NCI-H2196 (cell line): ENCODE measurements around the gene TBL3.

Experiments
- DNase-seq: peaks from one replicate; lab custom pipeline; 2025; ENCODE audit not compliant: unreplicated experiment; lab: John Stamatoyannopoulos, UW

The TBL3 gene

GRCh38 chr16:1981398-1981836 lies 9.6 kb downstream of the TBL3 start, which contains the start of gene NOXO1:
TSS of gene NOXO1 (minus strand) at chr16:1981469. CDS start at chr16:1981179, 290 bp downstream.
- no peak for DNase-seq

- DNase-seq: peak; percentile 85
These were observed 10.2 kb downstream of the TBL3 start for GRCh38 chr16:1982013-1982433.

GRCh38 chr16:1982991-1983543 lies 11.2 kb downstream of the TBL3 start:
- no peak for DNase-seq

GRCh38 chr16:1983544-1984346 lies 11.9 kb downstream of the TBL3 start, which contains the start of gene GFER:
TSS of gene GFER (plus strand) at chr16:1984193. CDS start at chr16:1984219, 26 bp downstream.
- DNase-seq: peak; percentile 96

GRCh38 chr16:1984347-1985225 lies 12.7 kb downstream of the TBL3 start:
- DNase-seq: no peak

- no peak for DNase-seq
These were observed 13.8 kb downstream of the TBL3 start for GRCh38 chr16:1985466-1986150.

GRCh38 chr16:1987198-1987597 lies 15.3 kb downstream of the TBL3 start:
- no peak for DNase-seq

- peak; percentile 42 for DNase-seq
These were observed 17.6 kb downstream of the TBL3 start, which contains the start of gene SYNGR3 for GRCh38 chr16:1989209-1990100. TSS of gene SYNGR3 (plus strand) at chr16:1989970. CDS start at chr16:1990103, 133 bp downstream.

GRCh38 chr16:1990101-1990350 lies 18.2 kb downstream of the TBL3 start:
- DNase-seq: no peak

- DNase-seq: peak; percentile 73
These were observed 18.7 kb downstream of the TBL3 start for GRCh38 chr16:1990351-1991134.

- DNase-seq: no peak
These were observed 19.3 kb downstream of the TBL3 start for GRCh38 chr16:1991135-1991551.

- DNase-seq: no peak
These were observed 19.7 kb downstream of the TBL3 start for GRCh38 chr16:1991588-1991947.

- no peak for DNase-seq
These were observed 20.3 kb downstream of the TBL3 start for GRCh38 chr16:1991948-1992703.

- no peak for DNase-seq
These were observed 21.0 kb downstream of the TBL3 start for GRCh38 chr16:1992704-1993317.

- peak; percentile 58 for DNase-seq
These were observed 21.9 kb downstream of the TBL3 start for GRCh38 chr16:1993731-1994131.

GRCh38 chr16:1997494-1998359 lies 25.9 kb downstream of the TBL3 start:
- DNase-seq: no peak

GRCh38 chr16:1998360-1998835 lies 26.5 kb downstream of the TBL3 start:
- no peak for DNase-seq
